Caco-2 (cell line): ENCODE data around the gene LAMB2. TPM values are rescaled to one million over a fixed set of nuclear protein-coding genes. Genes with fewer than 3 reads are reported as not detected.
A peak's percentile ranks its signal among the peaks of the same experiment; 100 is the strongest.

ENCODE experiments used
- Bru-seq: library from RNA; stranded (reverse); fragments of 400-500 nt; gene quantifications from one replicate; lab custom pipeline; 2021; lab: Mats Ljungman, UMichigan
- BruChase-seq, 2 experiments: library from RNA; stranded (reverse); fragments of 400-500 nt; gene quantifications; one replicate each; lab custom pipeline; 2021; lab: Mats Ljungman, UMichigan
- BruUV-seq: library from RNA; stranded (reverse); fragments of 400-500 nt; replicated peaks from 2 replicates; lab custom pipeline; 2021; lab: Mats Ljungman, UMichigan
- CTCF ChIA-PET: fragments of 300-600 bp; sonication (Branson Sonifier 250); formaldehyde crosslinking; loops from one replicate; lab custom pipeline; 2022; ENCODE audit warnings: antibody characterized with exemption; lab: Charles Lee
- POLR2A ChIA-PET: fragments of 300-600 bp; sonication (Branson Sonifier 250); formaldehyde crosslinking; loops from one replicate; lab custom pipeline; 2022; ENCODE audit warnings: antibody characterized with exemption; lab: Charles Lee
- DNase-seq, 2 experiments: peaks; one replicate each; pipeline versions ENCODE4 v3.0.0 to v3.0.0-alpha.2; 2020 to 2022
- H3K27me3 ChIP-seq: replicated peaks from 2 replicates; pipeline ENCODE4 v1.6.0; 2011; ENCODE audit warnings: low read length; ENCODE audit not compliant: control insufficient read depth, insufficient read depth
- H3K36me3 ChIP-seq: 2 replicates; pipeline ENCODE4 v1.5.1; 2011; ENCODE audit warnings: low read length; ENCODE audit not compliant: control insufficient read depth, insufficient read depth
- H3K4me1 ChIP-seq: fragments of 250-450 bp; sonication (Bioruptor Pico); 2 replicates; pipeline ENCODE4 v1.5.1; 2020; ENCODE audit warnings: mild to moderate bottlenecking
- H3K4me3 ChIP-seq: 2 replicates; pipeline ENCODE4 v1.5.1; 2011; ENCODE audit warnings: low read depth, mild to moderate bottlenecking, control low read depth, low read length
- H3K9me3 ChIP-seq: fragments of 250-450 bp; sonication (Bioruptor Pico); 2 replicates; pipeline ENCODE4 v1.5.1; 2020; ENCODE audit warnings: mild to moderate bottlenecking, moderate library complexity
- H3K27ac Mint-ChIP-seq: one replicate; pipeline ENCODE4 v1.8.0; 2022; ENCODE audit warnings: mixed read lengths; ENCODE audit not compliant: unreplicated experiment
- H3K27me3 Mint-ChIP-seq: one replicate; pipeline ENCODE4 v1.8.0; 2022; ENCODE audit warnings: mixed read lengths; ENCODE audit not compliant: insufficient read depth, unreplicated experiment
- H3K36me3 Mint-ChIP-seq: one replicate; pipeline ENCODE4 v1.8.0; 2022; ENCODE audit warnings: mild to moderate bottlenecking, mixed read lengths; ENCODE audit not compliant: insufficient read depth, unreplicated experiment
- H3K4me1 Mint-ChIP-seq: one replicate; pipeline ENCODE4 v1.8.0; 2022; ENCODE audit warnings: low read depth, mixed read lengths; ENCODE audit not compliant: unreplicated experiment
- H3K4me3 Mint-ChIP-seq: one replicate; pipeline ENCODE4 v1.8.0; 2022; ENCODE audit warnings: mild to moderate bottlenecking, moderate library complexity, mixed read lengths; ENCODE audit not compliant: unreplicated experiment
- H3K9me3 Mint-ChIP-seq: one replicate; pipeline ENCODE4 v1.8.0; 2022; ENCODE audit warnings: mixed read lengths; ENCODE audit not compliant: unreplicated experiment
- intact Hi-C: fragments of 100-400 bp; cut with micrococcal nuclease; formaldehyde crosslinking; loops from one replicate; pipeline ENCODE4 v1.10.0; 2022; ENCODE audit not compliant: unreplicated experiment
- long read RNA-seq: library from polyadenylated mRNA; stranded (forward); transcript quantifications from one replicate; pipeline ENCODE4 v2.0.0, GENCODE V29; 2022
- total RNA-seq: library from RNA; stranded (reverse); gene quantifications from 2 replicates; pipeline ENCODE4 v1.2.3, GENCODE V29; 2022
- TF ChIP-seq, protein P1 (sequence below), 2 experiments: fragments of 200-600 bp in 1 of 2; IDR thresholded peaks; 1 replicate in 1 of 2; 2 replicates in 1 of 2; pipeline versions ENCODE4 v1.5.1 to v1.8.0; 2011 to 2022; ENCODE audit warnings: antibody characterized with exemption in 1 of 2, control low read depth in 1 of 2, inconsistent platforms in 1 of 2, low read depth in 1 of 2, low read length in 1 of 2, mild to moderate bottlenecking in 1 of 2, moderate library complexity in 1 of 2; ENCODE audit not compliant: insufficient read depth in 1 of 2, severe bottlenecking in 1 of 2, unreplicated experiment in 1 of 2

Gene LAMB2
- 181 and 189 TPM in 2 replicates for total RNA-seq
- Bru-seq, nascent RNA: percentile 65 among the genes with signal in this experiment
- percentile 80 among the genes with signal in this experiment for BruChase-seq, experiment 1, labeled RNA remaining after a 2-hour chase
- percentile 92 among the genes with signal in this experiment for BruChase-seq, experiment 2, labeled RNA remaining after a 6-hour chase
- long read RNA-seq, full-length matches to known transcripts: 19 of 54 reads
- long read RNA-seq, partial matches to known transcripts: 19 of 54 reads
- long read RNA-seq, other reads (novel, unspliced or antisense): 16 of 54 reads

DNA sequence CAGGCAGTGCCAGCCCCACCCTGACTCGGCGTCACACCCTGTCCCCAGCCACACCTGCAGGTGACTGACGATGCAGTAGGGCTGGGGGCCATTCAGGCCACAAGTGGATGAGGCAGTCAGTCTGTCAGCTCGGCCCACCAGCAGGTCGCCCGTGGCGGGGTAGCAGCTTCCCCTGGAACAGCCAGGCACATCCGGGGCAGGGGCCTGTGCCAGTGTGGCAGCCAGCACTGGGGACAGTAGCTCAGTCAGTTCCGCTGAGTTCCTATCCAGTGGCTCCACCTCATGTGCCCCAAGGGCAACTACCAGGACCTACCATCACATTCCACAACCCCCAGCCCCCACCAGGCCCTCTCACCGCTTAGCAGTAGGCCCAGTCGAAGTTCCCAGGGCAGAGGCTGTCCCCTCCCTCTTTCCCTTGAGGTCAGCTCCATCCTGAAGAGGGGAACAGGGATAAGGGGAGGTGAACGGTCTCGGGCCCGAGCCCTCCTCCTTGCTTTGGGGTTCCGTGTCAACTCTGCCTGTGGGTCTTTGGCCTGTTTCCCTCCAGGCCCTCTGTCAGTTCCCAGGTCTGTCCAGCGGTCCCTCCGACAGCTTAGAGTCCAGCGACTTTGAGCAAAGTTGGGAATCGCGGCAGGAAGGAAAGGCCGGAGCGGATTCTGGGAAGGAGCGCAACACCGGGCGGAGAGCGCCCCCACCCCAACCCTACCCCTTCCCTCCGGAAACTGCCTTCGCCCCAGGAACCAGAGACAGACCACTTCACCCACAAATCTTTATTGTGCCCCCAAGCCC, at the start of gene LAMB2:
Gene LAMB2 (minus strand): TSS at position 614 of the 789 bp plus-strand sequence. CDS start 183 bp downstream, at position 431.
- H3K27me3 Mint-ChIP-seq: no peaks in the 10 kb centered on the region
- no peaks in the 10 kb centered on the region for H3K9me3 Mint-ChIP-seq
- H3K9me3 ChIP-seq: no peaks in the 10 kb centered on the region
- peak within 1 kb of the TSS; percentile 66 for H3K4me3 ChIP-seq
- peaks cover 13% of the 10 kb centered on the region for H3K4me1 Mint-ChIP-seq
- ChIA-PET POLR2A (interaction anchor here (0.5 to 3.1 kb wide), 8 partner anchors 12 to 296 kb away, joined by 3 to 27 read pairs (median 4); partner anchors contain the start of genes IMPDH2, NDUFAF3, NICN1 and QRICH1), CTCF (interaction anchor here (1.0 to 2.0 kb wide), 5 partner anchors 12 to 447 kb away, joined by 4 to 15 read pairs (median 6); partner anchors contain the start of genes NCKIPSD, NDUFAF3, QRICH1 and USP19)
- H3K4me3 Mint-ChIP-seq: peak within 1 kb of the TSS; percentile 93
- peaks cover 3% of the 10 kb centered on the region; the same call in 1 of the 2 replicates for H3K36me3 ChIP-seq
- BruUV-seq: TSS peak; percentile 81
- no peaks in the 10 kb centered on the region for H3K27me3 ChIP-seq
- TF ChIP-seq, protein P1, sequence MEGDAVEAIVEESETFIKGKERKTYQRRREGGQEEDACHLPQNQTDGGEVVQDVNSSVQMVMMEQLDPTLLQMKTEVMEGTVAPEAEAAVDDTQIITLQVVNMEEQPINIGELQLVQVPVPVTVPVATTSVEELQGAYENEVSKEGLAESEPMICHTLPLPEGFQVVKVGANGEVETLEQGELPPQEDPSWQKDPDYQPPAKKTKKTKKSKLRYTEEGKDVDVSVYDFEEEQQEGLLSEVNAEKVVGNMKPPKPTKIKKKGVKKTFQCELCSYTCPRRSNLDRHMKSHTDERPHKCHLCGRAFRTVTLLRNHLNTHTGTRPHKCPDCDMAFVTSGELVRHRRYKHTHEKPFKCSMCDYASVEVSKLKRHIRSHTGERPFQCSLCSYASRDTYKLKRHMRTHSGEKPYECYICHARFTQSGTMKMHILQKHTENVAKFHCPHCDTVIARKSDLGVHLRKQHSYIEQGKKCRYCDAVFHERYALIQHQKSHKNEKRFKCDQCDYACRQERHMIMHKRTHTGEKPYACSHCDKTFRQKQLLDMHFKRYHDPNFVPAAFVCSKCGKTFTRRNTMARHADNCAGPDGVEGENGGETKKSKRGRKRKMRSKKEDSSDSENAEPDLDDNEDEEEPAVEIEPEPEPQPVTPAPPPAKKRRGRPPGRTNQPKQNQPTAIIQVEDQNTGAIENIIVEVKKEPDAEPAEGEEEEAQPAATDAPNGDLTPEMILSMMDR (IDR thresholded peaks at IDR 0.05; ENCODE audit: insufficient read depth in 1 of 2, low read depth in 1 of 2, low read length in 1 of 2, severe bottlenecking in 1 of 2, unreplicated experiment in 1 of 2): peak in 1 of 2 experiments; percentile 53
- H3K36me3 Mint-ChIP-seq: peaks cover 26% of the 10 kb centered on the region
- peak within 1 kb of the TSS; percentile 90 for H3K27ac Mint-ChIP-seq
- DNase-seq: peak; percentile 87 to 88
- intact Hi-C loops: loop anchor here (1.0 kb wide), 3 partner anchors 12 to 38 kb away; partner anchors contain the start of genes QRICH1 and USP19
- H3K4me1 ChIP-seq: peaks cover 15% of the 10 kb centered on the region

- no TSS peak for BruUV-seq
Observed at GRCh38 chr3:49181351-49181750, 48.5 kb upstream of the LAMB2 start.

More at GRCh38 chr3:49181351-49181750, 48.5 kb upstream of the LAMB2 start:
- CTCF ChIA-PET: interaction anchor here (0.6 kb wide), 1 partner anchor 8 kb away, joined by 3 read pairs; no protein-coding TSS in a partner anchor
- Histone ChIP-seq H3K9me3 (no peaks in the 10 kb centered on the region), H3K27me3 (no peaks in the 10 kb centered on the region), H3K36me3 (no peaks in the 10 kb centered on the region), H3K4me3 (no peak overlapping the region), H3K4me1 (no peaks in the 10 kb centered on the region)
- POLR2A ChIA-PET: no interaction called here
- H3K27ac Mint-ChIP-seq: no peak overlapping the region
- TF ChIP-seq, protein P1 (IDR thresholded peaks at IDR 0.05; ENCODE audit: insufficient read depth in 1 of 2, low read depth in 1 of 2, low read length in 1 of 2, severe bottlenecking in 1 of 2, unreplicated experiment in 1 of 2): no peak
- H3K4me1 Mint-ChIP-seq: no peaks in the 10 kb centered on the region
- H3K27me3 Mint-ChIP-seq: no peaks in the 10 kb centered on the region
- no peaks in the 10 kb centered on the region for H3K36me3 Mint-ChIP-seq
- intact Hi-C loops: no loop called here
- no peak for DNase-seq
- no peak overlapping the region for H3K4me3 Mint-ChIP-seq
- no peaks in the 10 kb centered on the region for H3K9me3 Mint-ChIP-seq
